ENCODE data around the gene UBE3B.
"Not testable (repeated sequence)": the region's sequence is repeated elsewhere in the genome, so short reads cannot be mapped to it uniquely, and the experiment has no call there.

The UBE3B gene

GRCh38 chr12:109451400-109451799 is 26.0 kb upstream of the UBE3B start:
- DNase-seq, result no peak

DNA sequence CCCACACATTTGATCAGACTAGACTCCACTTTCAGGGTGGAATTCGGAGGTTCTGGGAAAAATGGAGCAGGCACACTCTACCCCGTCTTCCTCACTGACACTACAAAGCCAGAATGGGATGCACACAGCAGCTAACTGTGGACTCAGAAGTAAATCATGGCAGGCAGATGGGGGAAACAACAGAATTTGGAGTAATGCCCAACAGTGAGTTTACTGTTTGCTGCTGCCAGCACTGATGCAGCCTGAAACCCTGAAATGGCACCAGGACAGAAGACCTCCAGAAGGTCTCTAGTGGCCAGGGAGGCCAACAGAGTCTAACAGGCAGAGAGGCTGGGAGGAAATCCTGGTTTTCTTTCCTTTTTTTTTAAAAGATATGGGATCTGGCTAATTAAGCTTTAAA is 24.9 kb upstream of the UBE3B start:
- DNase-seq, result no peak

GRCh38 chr12:109455706-109456105 is 21.7 kb upstream of the UBE3B start:
- no peak for DNase-seq

DNA sequence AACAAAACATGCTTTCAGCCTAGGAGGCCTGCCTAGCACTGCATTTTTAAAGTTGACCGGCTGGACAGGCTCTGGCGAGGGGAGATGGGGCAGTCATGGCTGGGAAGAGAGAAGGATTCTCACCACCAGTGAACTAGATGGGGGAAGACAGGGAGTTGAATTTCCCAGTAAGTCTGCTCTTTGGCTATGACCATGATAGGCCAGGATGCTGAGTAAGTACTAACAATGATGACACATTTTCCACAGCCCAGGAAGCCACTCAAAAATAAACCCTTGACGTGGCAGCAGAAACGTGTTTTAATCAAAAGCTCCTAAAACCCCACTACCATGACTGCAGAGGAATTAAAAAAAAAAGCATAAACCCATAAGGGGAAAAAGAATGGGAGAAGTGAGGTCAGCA is 19.3 kb upstream of the UBE3B start:
- DNase-seq, result no peak

DNA sequence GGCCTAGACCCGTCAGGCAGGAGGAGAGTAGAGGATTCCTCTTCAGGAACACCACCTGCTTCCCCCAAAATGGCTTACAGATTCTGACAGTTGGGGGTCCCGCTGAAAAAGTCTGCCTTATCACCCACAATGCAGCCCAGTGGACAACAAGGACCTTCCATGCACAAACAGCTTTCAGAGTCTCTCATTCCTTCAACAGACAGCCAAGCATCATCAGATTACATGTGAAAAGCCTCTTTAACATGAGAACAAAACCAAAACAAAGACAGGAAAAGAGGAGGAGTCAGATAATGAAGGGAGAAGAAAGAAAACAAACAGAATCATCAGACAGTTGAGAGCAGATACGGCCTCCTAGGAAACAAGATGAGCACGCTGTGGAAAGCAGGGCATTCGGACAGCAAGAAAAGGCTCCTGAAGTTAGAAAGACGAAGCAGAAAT is 18.6 kb upstream of the UBE3B start:
- DNase-seq, result no peak

GRCh38 chr12:109459247-109459646 is 18.2 kb upstream of the UBE3B start:
- no peak for DNase-seq

DNA sequence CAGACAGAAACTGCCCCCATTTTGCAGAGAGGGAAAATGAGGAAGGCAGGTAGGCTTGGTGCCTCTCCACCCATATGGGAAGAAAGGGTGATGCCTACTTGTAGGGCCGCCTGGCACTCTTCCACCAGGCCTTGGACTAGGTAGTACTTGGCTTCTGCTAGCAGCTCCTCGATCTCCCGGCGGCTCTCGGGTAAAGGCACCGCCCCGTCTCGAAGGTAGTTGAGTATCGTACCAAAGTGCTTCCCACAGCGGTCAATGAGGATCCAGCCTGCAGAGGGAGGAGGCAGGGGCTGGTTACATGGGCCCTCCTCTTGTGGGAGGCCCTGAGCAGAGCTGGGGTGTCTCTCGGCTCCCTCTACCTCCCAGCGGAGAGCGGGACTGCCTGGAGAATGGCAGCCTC is 16.9 kb upstream of the UBE3B start:
- no peak for DNase-seq

DNA sequence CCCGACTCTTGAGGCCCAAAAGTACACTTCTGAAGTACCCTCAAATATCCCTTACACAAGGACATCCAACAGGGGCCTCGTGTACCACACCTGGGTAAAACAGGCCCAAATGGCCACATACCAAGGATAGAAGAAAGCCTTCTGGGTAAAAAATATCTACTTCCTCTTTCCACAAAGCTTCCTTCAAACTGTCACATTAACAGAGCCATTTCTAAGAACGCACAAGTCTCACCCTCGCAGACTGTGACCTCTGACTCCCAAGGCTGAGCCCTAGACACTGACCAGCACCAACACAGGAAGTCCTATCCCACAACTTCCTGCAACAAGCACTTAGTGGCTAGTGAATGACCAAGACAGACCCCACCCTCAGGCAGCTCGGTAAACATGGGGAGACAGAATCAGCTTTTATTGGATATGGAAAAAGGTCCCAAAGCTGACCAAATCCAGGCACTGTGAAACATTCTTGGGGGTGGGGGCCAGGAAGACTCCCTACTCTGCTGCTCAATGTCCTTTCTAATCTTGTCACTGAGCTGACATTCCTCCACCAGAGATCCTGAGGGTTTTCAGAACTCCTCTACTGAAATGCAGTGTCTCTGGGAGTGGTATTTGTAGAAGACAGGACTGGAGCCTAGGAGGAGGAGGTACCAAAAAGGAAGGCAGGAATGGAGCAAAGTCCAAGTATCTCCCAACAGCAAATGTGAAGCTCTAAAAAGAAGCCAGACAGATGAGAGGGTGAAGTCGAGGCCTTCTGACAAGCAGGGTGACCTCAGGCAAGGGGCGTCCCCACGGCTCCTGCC is 16.2 kb upstream of the UBE3B start:
- no peak for DNase-seq

GRCh38 chr12:109461846-109462756 is 15.3 kb upstream of the UBE3B start:
- DNase-seq, result no peak

DNA sequence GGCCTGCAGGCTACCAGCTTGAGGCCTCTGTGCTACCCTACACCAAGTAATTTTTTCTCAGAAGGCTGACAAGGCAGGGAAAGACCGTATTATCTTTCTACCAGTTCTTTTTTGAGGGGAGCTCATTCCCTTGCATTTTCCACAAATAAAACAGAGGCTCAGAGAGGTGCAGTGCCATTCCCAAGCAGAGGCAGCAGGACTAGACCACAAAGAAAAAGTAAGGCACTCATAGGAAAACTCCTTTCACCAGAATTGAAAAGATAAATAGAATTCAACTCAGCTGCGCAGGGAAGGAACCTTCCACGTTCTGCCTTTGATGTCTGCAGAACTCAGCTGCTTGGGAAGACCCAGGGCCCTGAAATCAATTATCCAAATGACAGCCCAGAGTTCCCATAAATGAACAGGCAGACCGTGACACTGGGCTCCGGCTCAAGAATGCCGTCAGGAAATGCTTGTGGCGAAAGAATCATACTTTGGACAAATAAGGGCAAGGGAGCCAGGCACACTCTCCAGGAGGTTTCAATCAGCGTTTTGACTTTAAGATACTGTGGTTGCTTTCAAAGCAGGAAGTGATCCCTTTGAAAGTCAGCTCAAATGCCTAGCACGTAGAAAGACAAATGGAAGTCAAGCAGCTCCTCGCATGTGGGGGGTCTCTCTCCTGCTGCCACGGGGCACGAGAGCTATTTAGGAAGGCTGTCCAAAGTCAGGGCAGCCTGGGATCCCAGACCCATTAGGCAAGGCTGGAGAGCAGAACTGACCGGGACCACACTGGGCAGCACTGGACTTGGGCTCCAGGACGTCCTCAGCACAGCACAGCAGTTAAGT is 14.4 kb upstream of the UBE3B start:
- DNase-seq, result no peak

DNA sequence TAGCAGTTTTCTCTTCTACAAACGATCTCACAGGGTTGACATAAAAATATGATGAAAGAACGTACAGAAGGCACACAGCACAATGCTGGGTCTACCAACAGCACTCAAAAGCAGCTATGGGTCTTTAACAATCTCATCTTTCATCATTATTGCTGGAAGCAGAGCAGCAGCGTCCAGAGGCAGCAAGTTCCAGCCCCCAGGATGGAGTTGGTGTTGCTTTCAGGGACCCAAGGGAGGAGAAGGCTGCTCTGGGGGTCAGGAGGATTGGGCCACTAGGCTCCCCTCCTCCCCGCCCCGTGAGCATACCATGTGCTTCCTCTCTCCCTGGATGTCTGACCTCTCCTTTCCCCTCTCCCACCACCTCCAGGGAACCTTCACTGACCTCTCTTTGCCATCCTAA is 13.7 kb upstream of the UBE3B start:
- DNase-seq, result no peak

DNA sequence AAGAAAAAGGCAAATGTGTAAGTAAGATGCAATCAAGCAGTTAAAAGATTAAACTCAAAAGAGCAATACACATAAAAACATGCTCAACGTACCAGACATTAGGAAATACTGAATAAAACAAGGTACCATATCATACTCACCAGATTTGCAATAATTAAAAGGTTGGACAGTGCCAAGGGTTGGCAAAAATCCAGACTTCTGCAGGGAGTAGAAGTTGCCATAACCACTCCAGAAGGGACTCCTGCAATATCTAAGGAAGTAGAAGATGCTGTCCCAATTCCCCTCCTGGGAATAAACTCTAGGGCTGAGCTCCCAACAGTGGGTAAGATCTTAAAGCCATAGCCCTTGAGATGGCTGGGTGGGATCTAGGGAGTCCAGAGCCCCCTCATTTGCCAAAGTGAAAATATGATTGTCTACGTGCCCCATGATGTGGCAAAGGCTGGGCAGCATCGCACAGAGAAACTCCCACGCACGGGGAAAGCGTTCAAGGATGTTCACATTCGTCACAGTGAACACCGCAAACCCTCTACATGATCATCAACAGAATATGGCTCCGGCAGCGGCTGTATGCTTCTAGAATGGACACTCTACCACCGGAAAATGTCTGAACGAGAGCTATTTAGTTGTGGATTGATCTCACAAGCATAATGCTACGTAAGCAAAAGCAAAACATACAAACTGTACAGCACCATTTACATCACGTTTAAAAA is 12.6 kb upstream of the UBE3B start:
- DNase-seq, result no peak

GRCh38 chr12:109466305-109466704 is 11.1 kb upstream of the UBE3B start:
- no peak for DNase-seq

DNA sequence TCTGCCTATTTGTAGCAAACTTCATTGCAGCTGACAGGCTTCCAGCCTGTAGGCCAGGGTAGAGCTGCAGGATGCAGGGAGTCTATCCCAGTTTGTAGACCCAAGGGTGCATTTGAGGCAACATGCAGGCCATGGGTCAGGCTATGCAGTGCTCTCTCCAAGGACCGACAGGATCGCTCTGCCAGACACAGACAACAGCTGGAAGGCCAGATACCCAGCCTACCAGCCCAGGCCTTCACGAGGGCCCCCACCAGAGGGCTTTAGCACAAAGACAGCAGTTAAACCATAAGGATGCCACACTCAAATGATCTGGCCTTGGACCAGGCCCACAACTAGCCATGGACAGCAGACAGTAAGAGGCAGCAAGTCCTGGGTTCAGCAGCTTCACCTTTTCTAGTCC is 10.6 kb upstream of the UBE3B start:
- DNase-seq, result no peak

GRCh38 chr12:109467978-109468676 is 9.3 kb upstream of the UBE3B start:
- DNase-seq, result no peak

- no peak for DNase-seq
Observed at GRCh38 chr12:109469517-109469916, 7.9 kb upstream of the UBE3B start.

DNA sequence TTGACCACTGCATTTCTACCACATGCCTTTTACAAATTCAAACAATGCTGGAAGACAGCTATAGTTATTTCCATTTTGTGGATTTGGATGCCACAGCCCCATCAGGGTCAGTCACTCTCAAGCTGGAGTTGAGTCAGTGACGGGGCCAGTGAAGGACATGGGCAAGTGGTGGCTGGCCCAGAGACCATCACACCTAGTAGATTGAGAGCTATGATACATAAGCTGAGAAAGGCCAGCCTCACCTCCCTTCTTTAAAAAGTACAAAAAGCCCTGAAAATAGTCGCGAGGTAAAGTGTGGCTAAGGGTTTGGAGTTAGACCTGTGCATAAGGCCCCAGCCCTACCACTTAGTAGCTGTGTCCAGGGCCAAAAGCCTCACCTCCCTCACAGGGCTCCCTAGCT is 4.4 kb upstream of the UBE3B start:
- no peak for DNase-seq

- DNase-seq, result not testable (repeated sequence)
Observed at GRCh38 chr12:109473526-109474270, 3.7 kb upstream of the UBE3B start.

- no peak for DNase-seq
Observed at GRCh38 chr12:109475121-109475520, 2.3 kb upstream of the UBE3B start.

- DNase-seq, result no peak
Observed at GRCh38 chr12:109475993-109476806, 1.2 kb upstream of the UBE3B start.

All from NCI-H2107 (cell line).